Measurements from ENCODE around the gene S100P. TPM values are rescaled to one million over a fixed set of nuclear protein-coding genes. Genes with fewer than 3 reads are reported as not detected.

Gene S100P
- total and polyA plus RNA-seq, 4 donors, result 34.2 to 118 (median 51.6) TPM

DNA sequence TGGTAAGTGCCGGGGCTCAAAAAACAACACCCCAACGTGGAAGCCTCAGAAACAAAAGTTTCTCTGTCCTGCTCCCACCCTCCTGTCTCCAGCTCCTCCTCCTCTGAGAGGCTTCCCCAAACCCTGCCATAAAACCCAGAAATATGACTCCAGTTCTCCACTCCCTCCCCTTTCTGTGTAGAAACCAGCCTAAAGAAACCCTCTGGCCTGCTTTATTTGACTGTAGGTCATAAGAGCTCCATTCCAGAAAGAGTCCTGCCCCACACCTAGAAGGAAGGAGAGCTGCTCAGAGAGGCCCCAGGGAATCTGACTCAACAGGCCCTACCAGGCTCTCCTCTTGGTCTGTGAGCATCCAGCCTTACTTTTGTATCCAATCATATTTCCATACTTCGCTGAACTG, 872 bp upstream of the S100P start:
- H3K9me3 ChIP-seq (ENCODE audit: control insufficient read depth in 4 of 4, insufficient read depth in 3 of 4, low read length in 3 of 4), result no peaks in the 10 kb centered on the region
- ATAC-seq (ENCODE audit: insufficient read depth, low FRiP score) (no peak), DNase-seq (peak; percentile 61 to 78 (median 61))
- WGBS, 2 donors, result 61 to 63% methylated on average over 3 of the region's 3 CpGs
- H3K9ac ChIP-seq (ENCODE audit: insufficient read depth in 1 of 2, low read length in 2 of 2), result peak overlapping the region in 1 of 2 donors; percentile 24
- H3K36me3 ChIP-seq (ENCODE audit: control insufficient read depth in 4 of 4, insufficient read depth in 4 of 4, low read length in 4 of 4), result no peaks in the 10 kb centered on the region
- no peak overlapping the region for H3K4me3 ChIP-seq
- no peaks in the 10 kb centered on the region for H3K27me3 ChIP-seq (ENCODE audit: control insufficient read depth in 3 of 3, insufficient read depth in 3 of 3, low read length in 2 of 3)
- H3K4me1 ChIP-seq (ENCODE audit: control insufficient read depth in 5 of 5, insufficient read depth in 5 of 5, low read length in 5 of 5), result peaks cover 2 to 31% (median 19%) of the 10 kb centered on the region in 5 donors
- H3K27ac ChIP-seq (ENCODE audit: low read depth in 1 of 2, low read length in 1 of 2), result peak overlapping the region in 1 of 2 donors; percentile 57
- TF ChIP-seq CTCF (IDR thresholded peaks at IDR 0.05; ENCODE audit: control extremely low read depth, extremely low read depth), result no peak

GRCh38 chr4:6694177-6694901, 661 bp downstream of the S100P start:
- no peaks in the 10 kb centered on the region for H3K9me3 ChIP-seq (ENCODE audit: control insufficient read depth in 4 of 4, insufficient read depth in 3 of 4, low read length in 3 of 4)
- ATAC-seq (ENCODE audit: insufficient read depth, low FRiP score) (no peak), DNase-seq (peak in 1 of 3 donors; percentile 24)
- H3K36me3 ChIP-seq (ENCODE audit: control insufficient read depth in 4 of 4, insufficient read depth in 4 of 4, low read length in 4 of 4), result no peaks in the 10 kb centered on the region
- peaks cover 2 to 25% (median 19%) of the 10 kb centered on the region in 5 donors for H3K4me1 ChIP-seq (ENCODE audit: control insufficient read depth in 5 of 5, insufficient read depth in 5 of 5, low read length in 5 of 5)
- H3K9ac ChIP-seq (ENCODE audit: insufficient read depth in 1 of 2, low read length in 2 of 2), result no peak overlapping the region
- 48 to 71% methylated on average over 14 to 16 of the region's 16 CpGs for WGBS, 2 donors
- no peak for TF ChIP-seq CTCF (IDR thresholded peaks at IDR 0.05; ENCODE audit: control extremely low read depth, extremely low read depth)
- H3K27me3 ChIP-seq (ENCODE audit: control insufficient read depth in 3 of 3, insufficient read depth in 3 of 3, low read length in 2 of 3), result no peaks in the 10 kb centered on the region
- H3K27ac ChIP-seq (ENCODE audit: low read depth in 1 of 2, low read length in 1 of 2), result peak overlapping the region in 1 of 2 donors; percentile 57
- no peak overlapping the region for H3K4me3 ChIP-seq

DNA sequence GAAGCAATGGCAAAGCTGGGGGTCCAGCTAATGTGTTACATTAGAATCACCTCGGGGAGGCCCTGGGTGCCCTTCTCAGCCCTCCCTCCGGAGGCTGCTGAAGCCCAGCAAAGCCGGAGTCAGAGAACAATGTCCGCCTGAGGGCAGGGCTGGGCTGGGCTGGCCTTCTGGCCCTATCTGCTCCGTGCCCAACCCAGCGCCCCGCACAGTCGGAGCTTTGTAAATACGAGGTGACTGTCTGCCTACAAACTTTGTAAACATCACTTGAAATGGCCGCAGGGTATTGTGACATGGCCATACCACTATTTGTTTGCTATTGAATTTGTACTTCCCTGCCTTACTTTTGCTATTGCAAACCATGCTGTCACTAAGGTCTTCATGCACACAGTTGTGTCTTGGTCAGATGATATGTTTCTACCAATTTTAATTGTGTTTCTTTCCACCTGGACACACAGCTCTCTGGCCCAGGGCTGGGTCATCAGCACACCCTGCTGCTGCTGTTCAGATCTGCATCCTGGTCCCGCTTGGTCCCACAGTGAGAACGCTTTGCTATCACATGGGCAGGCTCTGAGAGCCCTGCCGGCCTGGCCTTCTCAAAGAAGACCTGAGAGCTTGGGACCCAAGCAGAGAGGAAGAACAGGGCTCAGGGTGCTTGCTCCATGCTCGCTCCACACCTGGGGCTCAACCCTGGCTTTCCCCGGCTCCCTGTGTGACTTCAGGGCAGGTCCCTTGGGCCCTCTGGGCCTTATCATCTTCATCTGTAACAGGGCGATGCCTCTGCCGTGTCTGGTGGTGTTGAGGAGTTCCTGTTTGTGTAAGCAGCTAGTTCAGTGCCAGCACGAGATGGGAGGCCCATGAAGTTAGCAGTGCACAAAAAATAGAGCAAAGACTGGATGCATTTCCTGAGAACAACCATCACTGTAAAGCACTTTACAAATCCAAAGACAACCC, 2.3 kb downstream of the S100P start:
- no peaks in the 10 kb centered on the region for H3K27me3 ChIP-seq (ENCODE audit: control insufficient read depth in 3 of 3, insufficient read depth in 3 of 3, low read length in 2 of 3)
- peaks cover 0 to 3% (median 0%) of the 10 kb centered on the region in 4 donors for H3K36me3 ChIP-seq (ENCODE audit: control insufficient read depth in 4 of 4, insufficient read depth in 4 of 4, low read length in 4 of 4)
- H3K9ac ChIP-seq (ENCODE audit: insufficient read depth in 1 of 2, low read length in 2 of 2), result no peak overlapping the region
- ATAC-seq (ENCODE audit: insufficient read depth, low FRiP score) (peak; percentile 39), DNase-seq (peak in 2 of 3 donors; percentile 24 to 50)
- H3K4me1 ChIP-seq (ENCODE audit: control insufficient read depth in 5 of 5, insufficient read depth in 5 of 5, low read length in 5 of 5), result peaks cover 2 to 22% (median 13%) of the 10 kb centered on the region in 5 donors
- H3K27ac ChIP-seq (ENCODE audit: low read depth in 1 of 2, low read length in 1 of 2), result peak overlapping the region; percentile 67 to 80
- H3K9me3 ChIP-seq (ENCODE audit: control insufficient read depth in 4 of 4, insufficient read depth in 3 of 4, low read length in 3 of 4), result no peaks in the 10 kb centered on the region
- WGBS, 2 donors, result 41 to 51% methylated on average over 18 of the region's 18 CpGs
- TF ChIP-seq CTCF (IDR thresholded peaks at IDR 0.05; ENCODE audit: control extremely low read depth, extremely low read depth), result no peak
- H3K4me3 ChIP-seq, result no peak overlapping the region

Measured in lung (tissue), 12 donors.